ENCODE measurements around the gene LRRN2.

The LRRN2 gene

DNA sequence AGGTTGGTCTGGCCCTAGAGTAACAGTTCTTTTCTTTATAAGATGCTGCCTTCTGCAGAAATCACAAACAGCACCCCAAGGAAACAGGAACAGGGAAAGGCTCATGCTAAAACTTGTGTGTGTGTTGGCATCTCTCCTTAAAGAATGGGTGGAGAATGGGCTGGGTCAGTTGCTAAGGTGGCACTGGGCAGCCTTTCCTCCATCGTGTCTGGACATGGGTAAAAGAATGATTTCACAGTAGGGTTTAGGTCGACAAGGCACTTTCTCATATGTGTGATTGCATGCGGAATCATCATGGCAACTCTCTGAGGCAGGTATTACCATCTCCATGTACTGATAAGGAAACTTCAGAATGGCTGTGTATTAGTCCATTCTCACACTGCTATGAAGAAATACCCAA, 40.3 kb downstream of the LRRN2 start:
- H3K27ac ChIP-seq: no peak overlapping the region
- no peak overlapping the region for H3K9ac ChIP-seq
- no peaks in the 10 kb centered on the region for H3K79me2 ChIP-seq (ENCODE audit: insufficient read depth, low read depth)
- TF ChIP-seq, protein P1, sequence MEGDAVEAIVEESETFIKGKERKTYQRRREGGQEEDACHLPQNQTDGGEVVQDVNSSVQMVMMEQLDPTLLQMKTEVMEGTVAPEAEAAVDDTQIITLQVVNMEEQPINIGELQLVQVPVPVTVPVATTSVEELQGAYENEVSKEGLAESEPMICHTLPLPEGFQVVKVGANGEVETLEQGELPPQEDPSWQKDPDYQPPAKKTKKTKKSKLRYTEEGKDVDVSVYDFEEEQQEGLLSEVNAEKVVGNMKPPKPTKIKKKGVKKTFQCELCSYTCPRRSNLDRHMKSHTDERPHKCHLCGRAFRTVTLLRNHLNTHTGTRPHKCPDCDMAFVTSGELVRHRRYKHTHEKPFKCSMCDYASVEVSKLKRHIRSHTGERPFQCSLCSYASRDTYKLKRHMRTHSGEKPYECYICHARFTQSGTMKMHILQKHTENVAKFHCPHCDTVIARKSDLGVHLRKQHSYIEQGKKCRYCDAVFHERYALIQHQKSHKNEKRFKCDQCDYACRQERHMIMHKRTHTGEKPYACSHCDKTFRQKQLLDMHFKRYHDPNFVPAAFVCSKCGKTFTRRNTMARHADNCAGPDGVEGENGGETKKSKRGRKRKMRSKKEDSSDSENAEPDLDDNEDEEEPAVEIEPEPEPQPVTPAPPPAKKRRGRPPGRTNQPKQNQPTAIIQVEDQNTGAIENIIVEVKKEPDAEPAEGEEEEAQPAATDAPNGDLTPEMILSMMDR (conservative IDR thresholded peaks at IDR 0.05; ENCODE audit: low read depth, low read length): no peak
- H3K4me3 ChIP-seq (IDR thresholded peaks at IDR 0.05; ENCODE audit: insufficient read depth, low read depth, low read length): no peak overlapping the region
- H3K4me1 ChIP-seq (ENCODE audit: low read depth, poor library complexity, severe bottlenecking): no peaks in the 10 kb centered on the region
- no peaks in the 10 kb centered on the region for H4K20me1 ChIP-seq (ENCODE audit: insufficient read depth)
- no peak overlapping the region for H3K4me2 ChIP-seq
- H3K27me3 ChIP-seq (ENCODE audit: insufficient read depth, low read depth): no peaks in the 10 kb centered on the region
- no peak overlapping the region for H2AFZ ChIP-seq (ENCODE audit: low read depth)
- no peaks in the 10 kb centered on the region for H3K36me3 ChIP-seq (ENCODE audit: insufficient read depth)

- Histone ChIP-seq H2AFZ (ENCODE audit: low read depth) (no peak overlapping the region), H3K27ac (no peak overlapping the region), H3K9ac (no peak overlapping the region), H3K36me3 (ENCODE audit: insufficient read depth) (no peaks in the 10 kb centered on the region), H3K27me3 (ENCODE audit: insufficient read depth, low read depth) (no peaks in the 10 kb centered on the region), H3K79me2 (ENCODE audit: insufficient read depth, low read depth) (no peaks in the 10 kb centered on the region), H4K20me1 (ENCODE audit: insufficient read depth) (no peaks in the 10 kb centered on the region), H3K4me1 (ENCODE audit: low read depth, poor library complexity, severe bottlenecking) (no peaks in the 10 kb centered on the region), H3K4me3 (IDR thresholded peaks at IDR 0.05; ENCODE audit: insufficient read depth, low read depth, low read length) (no peak overlapping the region), H3K4me2 (no peak overlapping the region)
- TF ChIP-seq, protein P1 (conservative IDR thresholded peaks at IDR 0.05; ENCODE audit: low read depth, low read length): no peak
These were observed 42.0 kb downstream of the LRRN2 start for GRCh38 chr1:204643503-204643902.

GRCh38 chr1:204641936-204642335, 43.6 kb downstream of the LRRN2 start:
- Histone ChIP-seq H3K36me3 (ENCODE audit: insufficient read depth) (no peaks in the 10 kb centered on the region), H3K4me2 (no peak overlapping the region), H3K9ac (no peak overlapping the region), H3K27me3 (ENCODE audit: insufficient read depth, low read depth) (no peaks in the 10 kb centered on the region), H3K27ac (no peak overlapping the region), H2AFZ (ENCODE audit: low read depth) (no peak overlapping the region), H3K4me3 (IDR thresholded peaks at IDR 0.05; ENCODE audit: insufficient read depth, low read depth, low read length) (no peak overlapping the region), H4K20me1 (ENCODE audit: insufficient read depth) (no peaks in the 10 kb centered on the region), H3K79me2 (ENCODE audit: insufficient read depth, low read depth) (no peaks in the 10 kb centered on the region), H3K4me1 (ENCODE audit: low read depth, poor library complexity, severe bottlenecking) (no peaks in the 10 kb centered on the region)
- TF ChIP-seq, protein P1 (conservative IDR thresholded peaks at IDR 0.05; ENCODE audit: low read depth, low read length): no peak

- TF ChIP-seq, protein P1 (conservative IDR thresholded peaks at IDR 0.05; ENCODE audit: low read depth, low read length): no peak
- no peaks in the 10 kb centered on the region for H3K4me1 ChIP-seq (ENCODE audit: low read depth, poor library complexity, severe bottlenecking)
- no peak overlapping the region for H3K9ac ChIP-seq
- no peaks in the 10 kb centered on the region for H3K36me3 ChIP-seq (ENCODE audit: insufficient read depth)
- no peak overlapping the region for H3K4me3 ChIP-seq (IDR thresholded peaks at IDR 0.05; ENCODE audit: insufficient read depth, low read depth, low read length)
- no peaks in the 10 kb centered on the region for H4K20me1 ChIP-seq (ENCODE audit: insufficient read depth)
- H3K4me2 ChIP-seq: no peak overlapping the region
- H2AFZ ChIP-seq (ENCODE audit: low read depth): no peak overlapping the region
- H3K27me3 ChIP-seq (ENCODE audit: insufficient read depth, low read depth): no peaks in the 10 kb centered on the region
- H3K27ac ChIP-seq: no peak overlapping the region
- H3K79me2 ChIP-seq (ENCODE audit: insufficient read depth, low read depth): no peaks in the 10 kb centered on the region
These were observed 44.1 kb downstream of the LRRN2 start for GRCh38 chr1:204641455-204641854.
